Measurements from ENCODE around the gene HYPK.

GRCh38 chr15:43808960-43809678, 8.7 kb downstream of the HYPK start:
- TF ChIP-seq CTCF (conservative IDR thresholded peaks at IDR 0.05; ENCODE audit: low read length) = no peak
- TF ChIP-seq EZH2phosphoT487 (IDR thresholded peaks at IDR 0.05; ENCODE audit: borderline replicate concordance, low read depth, low read length) = no peak

All from OCI-LY7 (cell line).